Measurements from ENCODE around the gene PTPRK. TPM values are rescaled to one million over a fixed set of nuclear protein-coding genes. Genes with fewer than 3 reads are reported as not detected.

The PTPRK gene
- total RNA-seq, 1 experiment from 2014 or later = 34.2 TPM

DNA sequence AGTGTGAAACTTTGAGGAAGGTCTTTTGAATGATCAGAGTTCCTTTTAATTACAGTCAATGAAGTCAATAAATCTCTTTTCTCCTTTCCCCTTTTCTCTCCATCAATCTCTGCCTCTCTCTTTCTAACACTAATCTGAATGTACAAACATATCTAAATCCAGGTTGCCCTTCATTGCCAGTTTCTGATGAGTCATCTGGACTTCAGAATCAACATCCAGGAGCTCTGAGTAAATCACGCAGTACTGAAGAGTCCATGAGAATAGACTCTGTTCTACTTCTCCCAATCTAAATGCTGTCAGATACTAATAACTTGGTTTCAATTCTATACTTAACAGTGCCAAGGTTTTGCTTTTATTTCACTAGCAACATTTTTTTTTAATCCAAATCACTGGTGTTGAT is 380.9 kb downstream of the PTPRK start (continued):
- TF ChIP-seq, protein P1, sequence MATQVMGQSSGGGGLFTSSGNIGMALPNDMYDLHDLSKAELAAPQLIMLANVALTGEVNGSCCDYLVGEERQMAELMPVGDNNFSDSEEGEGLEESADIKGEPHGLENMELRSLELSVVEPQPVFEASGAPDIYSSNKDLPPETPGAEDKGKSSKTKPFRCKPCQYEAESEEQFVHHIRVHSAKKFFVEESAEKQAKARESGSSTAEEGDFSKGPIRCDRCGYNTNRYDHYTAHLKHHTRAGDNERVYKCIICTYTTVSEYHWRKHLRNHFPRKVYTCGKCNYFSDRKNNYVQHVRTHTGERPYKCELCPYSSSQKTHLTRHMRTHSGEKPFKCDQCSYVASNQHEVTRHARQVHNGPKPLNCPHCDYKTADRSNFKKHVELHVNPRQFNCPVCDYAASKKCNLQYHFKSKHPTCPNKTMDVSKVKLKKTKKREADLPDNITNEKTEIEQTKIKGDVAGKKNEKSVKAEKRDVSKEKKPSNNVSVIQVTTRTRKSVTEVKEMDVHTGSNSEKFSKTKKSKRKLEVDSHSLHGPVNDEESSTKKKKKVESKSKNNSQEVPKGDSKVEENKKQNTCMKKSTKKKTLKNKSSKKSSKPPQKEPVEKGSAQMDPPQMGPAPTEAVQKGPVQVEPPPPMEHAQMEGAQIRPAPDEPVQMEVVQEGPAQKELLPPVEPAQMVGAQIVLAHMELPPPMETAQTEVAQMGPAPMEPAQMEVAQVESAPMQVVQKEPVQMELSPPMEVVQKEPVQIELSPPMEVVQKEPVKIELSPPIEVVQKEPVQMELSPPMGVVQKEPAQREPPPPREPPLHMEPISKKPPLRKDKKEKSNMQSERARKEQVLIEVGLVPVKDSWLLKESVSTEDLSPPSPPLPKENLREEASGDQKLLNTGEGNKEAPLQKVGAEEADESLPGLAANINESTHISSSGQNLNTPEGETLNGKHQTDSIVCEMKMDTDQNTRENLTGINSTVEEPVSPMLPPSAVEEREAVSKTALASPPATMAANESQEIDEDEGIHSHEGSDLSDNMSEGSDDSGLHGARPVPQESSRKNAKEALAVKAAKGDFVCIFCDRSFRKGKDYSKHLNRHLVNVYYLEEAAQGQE (IDR thresholded peaks at IDR 0.05; ENCODE audit: low read depth) = no peak
- no peak for TF ChIP-seq JUND (IDR thresholded peaks at IDR 0.05)
- no peak for TF ChIP-seq SIN3A (IDR thresholded peaks at IDR 0.05; ENCODE audit: low read depth)
- no peak for TF ChIP-seq ATF3 (IDR thresholded peaks at IDR 0.05)
- no peak for TF ChIP-seq SP1 (IDR thresholded peaks at IDR 0.05; ENCODE audit: low read depth)
- TF ChIP-seq, protein P2, sequence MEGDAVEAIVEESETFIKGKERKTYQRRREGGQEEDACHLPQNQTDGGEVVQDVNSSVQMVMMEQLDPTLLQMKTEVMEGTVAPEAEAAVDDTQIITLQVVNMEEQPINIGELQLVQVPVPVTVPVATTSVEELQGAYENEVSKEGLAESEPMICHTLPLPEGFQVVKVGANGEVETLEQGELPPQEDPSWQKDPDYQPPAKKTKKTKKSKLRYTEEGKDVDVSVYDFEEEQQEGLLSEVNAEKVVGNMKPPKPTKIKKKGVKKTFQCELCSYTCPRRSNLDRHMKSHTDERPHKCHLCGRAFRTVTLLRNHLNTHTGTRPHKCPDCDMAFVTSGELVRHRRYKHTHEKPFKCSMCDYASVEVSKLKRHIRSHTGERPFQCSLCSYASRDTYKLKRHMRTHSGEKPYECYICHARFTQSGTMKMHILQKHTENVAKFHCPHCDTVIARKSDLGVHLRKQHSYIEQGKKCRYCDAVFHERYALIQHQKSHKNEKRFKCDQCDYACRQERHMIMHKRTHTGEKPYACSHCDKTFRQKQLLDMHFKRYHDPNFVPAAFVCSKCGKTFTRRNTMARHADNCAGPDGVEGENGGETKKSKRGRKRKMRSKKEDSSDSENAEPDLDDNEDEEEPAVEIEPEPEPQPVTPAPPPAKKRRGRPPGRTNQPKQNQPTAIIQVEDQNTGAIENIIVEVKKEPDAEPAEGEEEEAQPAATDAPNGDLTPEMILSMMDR (IDR thresholded peaks at IDR 0.05 in 2 of 3, conservative IDR thresholded peaks at IDR 0.05 in 1 of 3; ENCODE audit: borderline replicate concordance in 1 of 3, insufficient read depth in 1 of 3, low read depth in 2 of 3, low read length in 2 of 3) = no peak
- no peak for TF ChIP-seq EZH2phosphoT487 (IDR thresholded peaks at IDR 0.05; ENCODE audit: borderline replicate concordance)
- TF ChIP-seq EGR1 (IDR thresholded peaks at IDR 0.05; ENCODE audit: low read depth) = no peak
- no peak for TF ChIP-seq ZFX (IDR thresholded peaks at IDR 0.05)

DNA sequence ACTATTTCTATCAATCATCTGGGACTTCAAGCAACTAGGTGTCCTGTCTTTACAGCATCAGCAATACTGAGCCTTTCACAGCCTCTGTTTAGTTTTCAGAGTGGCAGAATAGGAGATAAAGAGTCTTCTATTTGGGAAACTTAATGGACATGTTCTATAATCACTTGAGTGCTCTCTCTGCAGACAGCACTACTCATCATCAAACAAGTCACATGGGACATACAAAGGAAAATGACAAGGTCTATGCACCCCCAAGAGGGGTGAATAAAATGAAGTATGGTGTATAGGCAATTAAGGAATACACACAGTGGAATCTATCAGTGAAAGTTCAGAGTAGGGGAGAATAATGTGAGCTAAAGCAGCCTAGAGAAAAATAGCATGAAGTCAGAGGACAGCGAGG is 381.7 kb downstream of the PTPRK start:
- RAD21 ChIA-PET (ENCODE audit: low non-redundant PET in 1 of 2, low total read pairs in 2 of 2, uncharacterized antibody in 2 of 2, unreplicated experiment in 2 of 2) = interaction anchor here in 1 of 2 experiments (0.6 kb wide), 1 partner anchor 284 kb away, joined by 3 read pairs; no protein-coding TSS in a partner anchor
- no TSS peak for BruUV-seq (replicated peaks)
- Histone ChIP-seq H3K36me3 (ENCODE audit: control insufficient read depth in 1 of 2, insufficient read depth in 2 of 2, low read length in 2 of 2) (no peaks in the 10 kb centered on the region), H3K4me3 (replicated peaks in 1 of 2; ENCODE audit: low read depth in 1 of 2, low read length in 2 of 2) (no peak overlapping the region), H3K79me2 (ENCODE audit: insufficient read depth, low read length) (no peaks in the 10 kb centered on the region), H3K9me3 (ENCODE audit: control insufficient read depth in 1 of 2, insufficient read depth in 1 of 2, low read depth in 1 of 2, low read length in 2 of 2) (no peaks in the 10 kb centered on the region), H3K9me2 (ENCODE audit: insufficient read depth) (no peaks in the 10 kb centered on the region), H3K4me1 (ENCODE audit: control insufficient read depth in 1 of 2, insufficient read depth in 2 of 2, low read length in 2 of 2) (no peaks in the 10 kb centered on the region), H3K27me3 (ENCODE audit: insufficient read depth, low read length) (no peaks in the 10 kb centered on the region), H3K4me2 (ENCODE audit: low read length) (no peak overlapping the region), H3K27ac (ENCODE audit: low read depth, low read length) (no peak overlapping the region), H3K9ac (ENCODE audit: low read length) (no peak overlapping the region), H2AFZ (ENCODE audit: low read depth, low read length, poor library complexity, severe bottlenecking) (no peak overlapping the region), H4K20me1 (ENCODE audit: insufficient read depth) (no peaks in the 10 kb centered on the region)
- TF ChIP-seq JUND (IDR thresholded peaks at IDR 0.05) (no peak), EZH2 (IDR thresholded peaks at IDR 0.05) (no peak), YY1 (IDR thresholded peaks at IDR 0.05; ENCODE audit: extremely low read depth, insufficient replicate concordance, low read depth, low read length) (no peak), TCF7L2 (IDR thresholded peaks at IDR 0.05; ENCODE audit: borderline replicate concordance, extremely low read depth, insufficient read depth, insufficient read length) (no peak)
- intact Hi-C loops (cut with micrococcal nuclease) = no loop called here
- ATAC-seq = no peak
- POLR2A ChIA-PET = no interaction called here
- no peak for DNase-seq (ENCODE audit: low read depth, low spot score)
- CTCF ChIA-PET = no interaction called here
